GM23248 (cell line): Measurements from ENCODE around the gene AASS. TPM values are rescaled to one million over a fixed set of nuclear protein-coding genes. Genes with fewer than 3 reads are reported as not detected.

Experiments used
- DNase-seq: peaks from one replicate; pipeline ENCODE4 v3.0.0-alpha.2; 2015
- H2AFZ ChIP-seq: fragments of 200-600 bp; sonication (generic); 2 replicates; pipeline ENCODE4 v1.6.1; 2016; ENCODE audit warnings: antibody characterized with exemption
- H3F3A ChIP-seq: fragments of 200-600 bp; sonication (generic); 2 replicates; pipeline ENCODE4 v1.6.1; 2016; ENCODE audit warnings: mild to moderate bottlenecking, antibody characterized with exemption, mixed run types; ENCODE audit not compliant: insufficient read depth
- H3K27ac ChIP-seq: fragments of 200-600 bp; sonication (generic); 2 replicates; pipeline ENCODE4 v1.5.1; 2016; ENCODE audit warnings: mild to moderate bottlenecking
- H3K27me3 ChIP-seq: fragments of 200-600 bp; sonication (generic); replicated peaks from 2 replicates; pipeline ENCODE4 v1.6.1; 2016; ENCODE audit warnings: mild to moderate bottlenecking; ENCODE audit not compliant: insufficient read depth
- H3K36me3 ChIP-seq: fragments of 200-600 bp; sonication (generic); 2 replicates; pipeline ENCODE4 v1.6.1; 2016; ENCODE audit warnings: low read depth, mild to moderate bottlenecking
- H3K4me1 ChIP-seq: fragments of 200-600 bp; sonication (generic); 2 replicates; pipeline ENCODE4 v1.6.1; 2016; ENCODE audit warnings: mild to moderate bottlenecking; ENCODE audit not compliant: insufficient read depth
- H3K4me2 ChIP-seq: fragments of 200-600 bp; sonication (generic); one replicate; pipeline ENCODE4 v1.6.1; 2016; ENCODE audit warnings: mild to moderate bottlenecking; ENCODE audit not compliant: unreplicated experiment
- H3K4me3 ChIP-seq: fragments of 200-600 bp; sonication (generic); 2 replicates; pipeline ENCODE4 v1.5.1; 2016; ENCODE audit warnings: mild to moderate bottlenecking
- H3K79me2 ChIP-seq: fragments of 200-600 bp; sonication (generic); 2 replicates; pipeline ENCODE4 v1.6.1; 2016; ENCODE audit warnings: mild to moderate bottlenecking; ENCODE audit not compliant: insufficient read depth
- H3K9ac ChIP-seq: fragments of 200-600 bp; sonication (generic); 2 replicates; pipeline ENCODE4 v1.6.1; 2016; ENCODE audit warnings: mild to moderate bottlenecking
- H3K9me2 ChIP-seq: fragments of 200-600 bp; sonication (generic); 2 replicates; pipeline ENCODE4 v1.6.1; 2016; ENCODE audit warnings: mixed run types, mild to moderate bottlenecking, moderate library complexity; ENCODE audit not compliant: insufficient read depth
- H3K9me3 ChIP-seq: fragments of 200-600 bp; sonication (generic); one replicate; pipeline ENCODE4 v1.6.1; 2017; ENCODE audit warnings: low read depth
- H4K20me1 ChIP-seq: fragments of 200-600 bp; sonication (generic); 2 replicates; pipeline ENCODE4 v1.6.0; 2016; ENCODE audit not compliant: insufficient read depth
- EZH2 ChIP-seq: fragments of 200-600 bp; sonication (generic); IDR thresholded peaks from 2 replicates; pipeline ENCODE4 v1.6.1; 2018; ENCODE audit warnings: antibody characterized with exemption, mild to moderate bottlenecking; ENCODE audit not compliant: insufficient read depth, poor library complexity, severe bottlenecking
- EZH2phosphoT487 ChIP-seq: fragments of 200-600 bp; sonication (generic); IDR thresholded peaks from 2 replicates; pipeline ENCODE4 v1.6.1; 2018; ENCODE audit warnings: antibody characterized with exemption, moderate library complexity, mild to moderate bottlenecking, low read depth; ENCODE audit not compliant: insufficient read depth
- WGBS, 2 experiments: methylation state at CpG; one replicate each; pipeline ENCODE4 v1.1.6; 2015 to 2017; ENCODE audit warnings: low lambda C conversion rate in 2 of 2, low coverage in 1 of 2; ENCODE audit errors: missing lambda C conversion rate in 2 of 2; 5-methylcytosine and 5-hydroxymethylcytosine counted together
- in situ Hi-C: fragments of 300-500 bp; cut with MboI; formaldehyde crosslinking; loops from 2 replicates; pipeline ENCODE4 v1.15.0; 2020
- polyA plus RNA-seq: library from polyadenylated mRNA; unstranded; fragments of >200 nt; fragmentation: Nextera tagmentation; extraction: Ambion mirVana; gene quantifications from 2 replicates; pipeline ENCODE4 v1.2.1, GENCODE V29; 2016
- total RNA-seq: library from RNA; depleted of rRNA; stranded (reverse); fragments of >200 nt; shearing (Covaris generic); gene quantifications from 2 replicates; pipeline ENCODE4 v1.2.3, GENCODE V29; 2014

Gene AASS
- total and polyA plus RNA-seq, 2 experiments from 2014 or later, result 5.8 to 6.3 TPM

- Histone ChIP-seq H2AFZ (no peak overlapping the region), H3K27ac (no peak overlapping the region), H3K9me3 (no peaks in the 10 kb centered on the region), H4K20me1 (no peaks in the 10 kb centered on the region), H3K4me1 (no peaks in the 10 kb centered on the region), H3K9me2 (no peaks in the 10 kb centered on the region), H3K27me3 (no peaks in the 10 kb centered on the region), H3K36me3 (no peaks in the 10 kb centered on the region), H3K4me3 (no peak overlapping the region), H3K9ac (no peak overlapping the region), H3K4me2 (no peak overlapping the region), H3F3A (no peaks in the 10 kb centered on the region), H3K79me2 (no peaks in the 10 kb centered on the region)
- 89% methylated on average over 3 of the region's 3 CpGs for WGBS, 2 experiments
- in situ Hi-C loops, result no loop called here
- no peak for TF ChIP-seq EZH2
- TF ChIP-seq EZH2phosphoT487, result no peak
- DNase-seq, result no peak
Observed at GRCh38 chr7:122100021-122100420, 44.0 kb downstream of the AASS start.

- Histone ChIP-seq H3K27me3 (no peaks in the 10 kb centered on the region), H3K36me3 (no peaks in the 10 kb centered on the region), H2AFZ (no peak overlapping the region), H4K20me1 (no peaks in the 10 kb centered on the region), H3K9me3 (no peaks in the 10 kb centered on the region), H3K27ac (no peak overlapping the region), H3K4me2 (no peak overlapping the region), H3K4me1 (no peaks in the 10 kb centered on the region), H3F3A (no peaks in the 10 kb centered on the region), H3K9me2 (no peaks in the 10 kb centered on the region), H3K79me2 (no peaks in the 10 kb centered on the region), H3K4me3 (no peak overlapping the region), H3K9ac (no peak overlapping the region)
- in situ Hi-C loops, result no loop called here
- TF ChIP-seq EZH2phosphoT487, result no peak
- no peak for TF ChIP-seq EZH2
- no peak for DNase-seq
- WGBS, 2 experiments, result 81% methylated on average over 4 of the region's 4 CpGs
Observed at GRCh38 chr7:122095642-122096041, 48.4 kb downstream of the AASS start.

GRCh38 chr7:122094549-122094948, 49.5 kb downstream of the AASS start:
- in situ Hi-C loops, result no loop called here
- Histone ChIP-seq H4K20me1 (no peaks in the 10 kb centered on the region), H3K4me1 (no peaks in the 10 kb centered on the region), H3K27ac (no peak overlapping the region), H3K79me2 (no peaks in the 10 kb centered on the region), H3F3A (no peaks in the 10 kb centered on the region), H2AFZ (no peak overlapping the region), H3K9ac (no peak overlapping the region), H3K9me2 (no peaks in the 10 kb centered on the region), H3K27me3 (no peaks in the 10 kb centered on the region), H3K4me3 (no peak overlapping the region), H3K4me2 (no peak overlapping the region), H3K36me3 (no peaks in the 10 kb centered on the region), H3K9me3 (no peaks in the 10 kb centered on the region)
- no peak for DNase-seq
- no peak for TF ChIP-seq EZH2phosphoT487
- TF ChIP-seq EZH2, result no peak
- 97 to 100% methylated on average over 1 of the region's 1 CpG for WGBS, 2 experiments

- no peak overlapping the region for H3K27ac ChIP-seq
- H3K36me3 ChIP-seq, result no peaks in the 10 kb centered on the region
- no peaks in the 10 kb centered on the region for H3K4me1 ChIP-seq
- TF ChIP-seq EZH2phosphoT487, result no peak
- no peak for TF ChIP-seq EZH2
- peak overlapping the region; percentile 18; the same call in 1 of the 2 replicates for H2AFZ ChIP-seq
- no peaks in the 10 kb centered on the region for H3K9me3 ChIP-seq
- H3K9ac ChIP-seq, result no peak overlapping the region
- H3K79me2 ChIP-seq, result no peaks in the 10 kb centered on the region
- H3K4me2 ChIP-seq, result no peak overlapping the region
- WGBS, 2 experiments, result 88 to 95% methylated on average over 6 of the region's 6 CpGs
- in situ Hi-C loops, result no loop called here
- DNase-seq, result peak; percentile 64
- H3K4me3 ChIP-seq, result no peak overlapping the region
- H3F3A ChIP-seq, result no peaks in the 10 kb centered on the region
- no peaks in the 10 kb centered on the region for H4K20me1 ChIP-seq
- H3K9me2 ChIP-seq, result no peaks in the 10 kb centered on the region
- H3K27me3 ChIP-seq, result no peaks in the 10 kb centered on the region
Observed at GRCh38 chr7:122092964-122093797, 50.9 kb downstream of the AASS start.
